ENCODE data around the gene POU2AF1.

POU2AF1 gene

DNA sequence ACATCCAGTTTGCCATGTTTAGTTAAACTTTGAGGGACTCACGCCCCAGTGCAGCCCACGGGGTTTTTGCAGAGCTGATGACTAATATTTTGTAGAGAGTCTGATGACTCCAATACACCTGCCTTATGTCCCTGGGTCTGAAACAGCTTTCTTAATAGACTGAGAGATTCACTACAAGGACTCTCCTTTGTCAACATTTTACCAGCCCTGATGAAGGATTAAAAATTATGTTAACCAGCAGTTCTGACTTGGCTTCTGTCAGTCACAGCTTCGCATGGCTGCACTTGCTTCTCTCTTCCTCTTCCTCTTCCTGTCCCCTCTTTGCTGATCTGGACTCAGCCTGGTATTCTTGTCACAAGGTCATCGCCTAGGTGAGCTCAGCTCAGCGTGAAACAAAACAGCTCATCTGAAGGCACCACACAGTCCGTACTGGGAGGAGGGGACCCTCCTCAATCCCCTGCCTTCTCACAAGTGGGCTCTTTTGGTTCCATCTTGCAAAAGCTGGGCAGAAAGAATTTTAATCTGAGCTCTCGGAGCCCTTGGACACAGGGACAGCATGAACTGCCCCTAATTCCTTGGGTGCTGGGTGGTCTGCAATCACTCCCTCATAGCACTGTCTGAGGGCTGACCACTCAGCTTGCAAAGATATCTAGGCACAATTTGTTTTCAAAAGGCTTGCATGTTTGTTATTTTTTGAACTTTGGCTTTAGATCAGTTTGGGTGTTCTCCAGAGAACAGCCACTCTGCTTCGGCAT is 38.1 kb upstream of the POU2AF1 start:
- H3K27ac ChIP-seq, result no peak overlapping the region
- no peak for DNase-seq (ENCODE audit: low spot score)
- TF ChIP-seq, protein P1, sequence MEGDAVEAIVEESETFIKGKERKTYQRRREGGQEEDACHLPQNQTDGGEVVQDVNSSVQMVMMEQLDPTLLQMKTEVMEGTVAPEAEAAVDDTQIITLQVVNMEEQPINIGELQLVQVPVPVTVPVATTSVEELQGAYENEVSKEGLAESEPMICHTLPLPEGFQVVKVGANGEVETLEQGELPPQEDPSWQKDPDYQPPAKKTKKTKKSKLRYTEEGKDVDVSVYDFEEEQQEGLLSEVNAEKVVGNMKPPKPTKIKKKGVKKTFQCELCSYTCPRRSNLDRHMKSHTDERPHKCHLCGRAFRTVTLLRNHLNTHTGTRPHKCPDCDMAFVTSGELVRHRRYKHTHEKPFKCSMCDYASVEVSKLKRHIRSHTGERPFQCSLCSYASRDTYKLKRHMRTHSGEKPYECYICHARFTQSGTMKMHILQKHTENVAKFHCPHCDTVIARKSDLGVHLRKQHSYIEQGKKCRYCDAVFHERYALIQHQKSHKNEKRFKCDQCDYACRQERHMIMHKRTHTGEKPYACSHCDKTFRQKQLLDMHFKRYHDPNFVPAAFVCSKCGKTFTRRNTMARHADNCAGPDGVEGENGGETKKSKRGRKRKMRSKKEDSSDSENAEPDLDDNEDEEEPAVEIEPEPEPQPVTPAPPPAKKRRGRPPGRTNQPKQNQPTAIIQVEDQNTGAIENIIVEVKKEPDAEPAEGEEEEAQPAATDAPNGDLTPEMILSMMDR (conservative IDR thresholded peaks at IDR 0.05; ENCODE audit: low read depth), result no peak
- CTCF ChIA-PET, result interaction anchor here (0.6 kb wide), 2 partner anchors 30 to 133 kb away, joined by 3 to 4 read pairs; no protein-coding TSS in a partner anchor
- POLR2A ChIA-PET (ENCODE audit: low non-redundant PET), result no interaction called here

DNA sequence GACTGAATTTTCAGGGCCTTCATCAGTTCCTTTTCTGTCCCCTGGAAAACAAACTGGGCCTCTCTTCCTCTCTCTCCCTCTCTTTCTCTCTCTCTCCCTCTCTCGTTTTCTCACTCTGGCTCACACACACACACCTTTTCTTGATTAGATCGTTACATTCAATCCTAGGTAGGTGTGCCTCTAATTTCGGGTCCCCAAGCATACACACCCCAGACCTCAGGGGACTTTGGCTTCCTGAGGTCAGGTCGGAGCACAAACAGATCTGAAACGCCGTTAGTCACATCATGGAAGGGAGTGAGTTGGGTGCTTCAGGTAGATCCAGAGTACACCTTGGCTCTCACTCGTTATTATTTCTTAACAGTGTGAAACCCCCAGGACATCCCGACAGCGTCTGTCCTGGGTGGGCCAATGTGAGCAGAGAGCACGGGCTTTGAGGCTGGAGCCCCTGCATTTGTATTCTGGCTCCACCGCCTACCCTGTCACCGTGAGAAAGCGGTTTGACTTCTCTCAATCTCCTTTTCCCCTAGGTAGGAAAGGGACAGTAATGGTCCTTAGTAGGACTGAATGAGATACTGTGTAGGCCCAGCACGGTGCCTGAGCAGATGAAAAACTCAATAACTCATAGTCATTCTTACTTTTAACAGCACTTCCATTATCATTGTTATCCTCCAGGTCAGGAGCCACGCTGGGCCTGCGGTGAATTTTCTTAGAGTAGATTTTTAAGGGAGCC is 37.3 kb upstream of the POU2AF1 start:
- POLR2A ChIA-PET (ENCODE audit: low non-redundant PET), result no interaction called here
- no peak for DNase-seq (ENCODE audit: low spot score)
- TF ChIP-seq, protein P1 (conservative IDR thresholded peaks at IDR 0.05; ENCODE audit: low read depth), result no peak
- CTCF ChIA-PET, result no interaction called here
- H3K27ac ChIP-seq, result no peak overlapping the region

DNA sequence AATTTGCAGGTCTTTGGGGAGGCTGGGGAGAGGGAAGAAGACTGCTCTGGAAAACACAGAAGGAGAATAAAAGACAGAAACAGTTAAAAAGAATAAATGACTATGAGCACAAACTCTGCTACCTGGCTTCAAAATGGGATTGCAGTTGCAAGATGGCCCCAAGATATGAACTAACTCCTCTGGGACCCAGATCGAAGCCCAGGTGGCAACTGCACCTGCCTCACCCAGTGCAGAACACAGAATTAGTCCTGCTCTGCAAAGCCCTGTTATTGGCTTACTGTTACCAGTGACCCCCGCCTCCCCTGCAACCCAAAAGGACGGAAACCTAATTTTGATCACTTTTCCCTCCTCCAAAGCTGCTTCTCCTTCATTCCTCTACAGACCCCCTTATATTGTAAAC is 35.9 kb upstream of the POU2AF1 start:
- no peak overlapping the region for H3K27ac ChIP-seq
- no peak for DNase-seq (ENCODE audit: low spot score)
- TF ChIP-seq, protein P1 (conservative IDR thresholded peaks at IDR 0.05; ENCODE audit: low read depth), result no peak
- CTCF ChIA-PET, result interaction anchor here (1.0 kb wide), 1 partner anchor 14 kb away, joined by 3 read pairs; no protein-coding TSS in a partner anchor
- POLR2A ChIA-PET (ENCODE audit: low non-redundant PET), result no interaction called here

DNA sequence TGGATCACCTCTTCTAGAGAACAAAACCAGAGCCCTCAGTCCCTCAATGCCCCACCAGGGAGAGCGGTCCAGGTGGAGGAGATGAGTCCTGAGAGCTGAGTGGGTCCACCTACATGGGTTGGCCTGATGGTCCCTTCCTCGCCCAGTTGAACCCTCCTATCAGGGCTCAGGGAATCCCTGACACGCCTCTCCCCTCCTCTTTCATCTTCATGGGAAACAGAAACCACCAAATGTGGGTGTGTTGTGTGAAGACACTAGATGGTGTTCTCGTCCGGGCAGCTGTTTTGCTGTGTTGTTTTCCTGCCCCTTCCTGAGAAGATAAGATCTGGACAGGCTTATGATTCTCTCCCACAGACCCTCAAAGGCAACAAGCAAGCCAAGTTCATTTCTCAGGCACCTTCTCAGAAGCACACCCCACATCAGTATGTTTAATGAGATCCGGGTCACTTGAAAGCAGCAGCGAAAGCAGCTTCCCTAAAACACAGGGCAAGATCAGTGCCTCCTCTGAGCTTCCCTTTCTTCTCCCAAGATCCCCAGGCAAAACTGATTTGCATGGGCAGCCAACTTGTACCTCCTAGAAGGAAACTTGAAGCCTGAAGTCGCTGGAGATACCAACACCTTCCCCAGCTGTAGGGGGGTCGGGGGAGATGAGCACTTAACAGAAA is 35.3 kb upstream of the POU2AF1 start:
- no peak overlapping the region for H3K27ac ChIP-seq
- DNase-seq (ENCODE audit: low spot score), result no peak
- ChIA-PET CTCF (interaction anchor here (1.0 kb wide), 1 partner anchor 15 kb away, joined by 3 read pairs; no protein-coding TSS in a partner anchor), POLR2A (ENCODE audit: low non-redundant PET) (no interaction called here)
- TF ChIP-seq, protein P1 (conservative IDR thresholded peaks at IDR 0.05; ENCODE audit: low read depth), result no peak

DNA sequence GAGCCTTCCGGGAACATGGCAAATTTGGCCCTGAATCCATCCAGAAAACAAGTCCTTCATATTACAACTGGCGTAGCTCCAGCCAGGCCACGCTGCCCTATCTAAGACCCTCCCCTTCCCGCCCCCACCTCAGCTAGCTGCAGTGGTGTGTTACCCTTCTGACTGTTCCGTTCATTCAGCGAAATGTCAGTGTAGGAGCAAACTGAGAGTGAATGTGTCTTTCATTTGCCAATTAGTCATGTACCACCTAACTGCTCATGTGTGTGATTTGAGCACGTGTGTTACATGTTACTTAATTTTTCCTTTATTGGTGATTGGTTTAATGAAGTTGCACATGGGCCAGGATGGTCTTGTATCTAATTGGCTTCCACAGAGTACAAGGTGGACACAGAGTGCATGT is 34.8 kb upstream of the POU2AF1 start:
- ChIA-PET CTCF (interaction anchor here (0.5 to 1.0 kb wide), 2 partner anchors 15 to 33 kb away, joined by 3 read pairs; no protein-coding TSS in a partner anchor), POLR2A (ENCODE audit: low non-redundant PET) (no interaction called here)
- no peak overlapping the region for H3K27ac ChIP-seq
- TF ChIP-seq, protein P1 (conservative IDR thresholded peaks at IDR 0.05; ENCODE audit: low read depth), result no peak
- no peak for DNase-seq (ENCODE audit: low spot score)

DNA sequence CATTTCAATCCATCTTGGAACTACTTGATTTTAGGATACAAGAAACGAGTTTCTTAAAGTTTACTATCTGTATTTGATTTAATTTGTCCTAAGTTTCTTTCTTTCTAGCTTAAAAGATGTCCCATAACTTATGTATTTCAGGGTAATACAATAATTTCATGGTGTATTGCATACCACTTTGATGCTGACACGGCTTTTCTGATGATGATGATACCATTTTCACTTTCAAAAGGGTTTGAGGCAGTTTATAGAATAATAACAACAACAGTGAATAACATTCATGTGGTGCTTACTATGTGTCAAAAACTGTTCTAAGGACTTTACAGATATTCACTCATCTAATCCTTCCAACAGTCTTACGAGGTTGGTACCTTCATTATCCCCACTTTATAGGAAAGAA is 33.2 kb upstream of the POU2AF1 start:
- CTCF ChIA-PET, result no interaction called here
- DNase-seq (ENCODE audit: low spot score), result no peak

More for the DNA sequence above, 33.2 kb upstream of the POU2AF1 start:
- H3K27ac ChIP-seq, result no peak overlapping the region
- POLR2A ChIA-PET (ENCODE audit: low non-redundant PET), result no interaction called here
- TF ChIP-seq, protein P1 (conservative IDR thresholded peaks at IDR 0.05; ENCODE audit: low read depth), result no peak

All from RWPE1 (cell line).